Measurements from ENCODE around the gene DPY30.

DNA sequence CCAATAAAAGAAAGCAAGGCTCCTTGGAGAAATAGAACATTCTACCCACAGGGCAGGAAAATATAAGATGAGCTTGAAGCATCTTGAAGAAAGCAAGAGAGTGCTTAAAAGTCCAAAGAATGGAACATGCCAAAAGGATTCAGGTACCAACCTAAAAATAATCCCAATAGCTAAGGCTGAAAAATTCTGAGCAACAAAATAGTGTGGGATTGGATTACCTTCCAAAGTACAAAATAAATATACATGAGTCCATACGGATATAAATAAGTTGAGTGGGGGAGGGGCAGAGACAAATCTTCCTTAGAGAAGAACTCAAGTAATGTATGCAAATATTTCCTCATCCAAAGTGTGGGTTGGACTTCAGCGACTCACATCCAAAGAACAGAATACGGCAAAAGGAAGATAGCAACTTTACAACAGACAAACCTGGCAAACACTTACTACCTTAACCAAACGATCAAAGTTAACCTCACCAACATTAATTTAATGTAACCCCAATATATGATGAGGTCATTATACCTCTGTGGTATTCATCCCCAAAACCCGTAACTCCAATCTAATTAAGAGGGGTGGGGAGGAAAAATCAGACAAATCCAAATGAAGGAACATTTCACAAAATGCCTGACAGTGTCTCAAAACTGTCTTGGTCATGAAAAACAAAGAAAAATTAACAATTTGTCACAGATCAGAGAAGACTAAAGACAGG lies 55.7 kb downstream of the DPY30 start:
- TF ChIP-seq, protein P1, sequence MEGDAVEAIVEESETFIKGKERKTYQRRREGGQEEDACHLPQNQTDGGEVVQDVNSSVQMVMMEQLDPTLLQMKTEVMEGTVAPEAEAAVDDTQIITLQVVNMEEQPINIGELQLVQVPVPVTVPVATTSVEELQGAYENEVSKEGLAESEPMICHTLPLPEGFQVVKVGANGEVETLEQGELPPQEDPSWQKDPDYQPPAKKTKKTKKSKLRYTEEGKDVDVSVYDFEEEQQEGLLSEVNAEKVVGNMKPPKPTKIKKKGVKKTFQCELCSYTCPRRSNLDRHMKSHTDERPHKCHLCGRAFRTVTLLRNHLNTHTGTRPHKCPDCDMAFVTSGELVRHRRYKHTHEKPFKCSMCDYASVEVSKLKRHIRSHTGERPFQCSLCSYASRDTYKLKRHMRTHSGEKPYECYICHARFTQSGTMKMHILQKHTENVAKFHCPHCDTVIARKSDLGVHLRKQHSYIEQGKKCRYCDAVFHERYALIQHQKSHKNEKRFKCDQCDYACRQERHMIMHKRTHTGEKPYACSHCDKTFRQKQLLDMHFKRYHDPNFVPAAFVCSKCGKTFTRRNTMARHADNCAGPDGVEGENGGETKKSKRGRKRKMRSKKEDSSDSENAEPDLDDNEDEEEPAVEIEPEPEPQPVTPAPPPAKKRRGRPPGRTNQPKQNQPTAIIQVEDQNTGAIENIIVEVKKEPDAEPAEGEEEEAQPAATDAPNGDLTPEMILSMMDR (IDR thresholded peaks at IDR 0.05) = no peak
- TF ChIP-seq EZH2 (IDR thresholded peaks at IDR 0.05; ENCODE audit: borderline replicate concordance, insufficient read depth, low read depth, low read length, poor library complexity, severe bottlenecking) = no peak
